Keratinocyte (primary cell): Measurements from ENCODE around the gene SLC16A7. TPM values are rescaled to one million over a fixed set of nuclear protein-coding genes. Genes with fewer than 3 reads are reported as not detected.

Experiments
- DNase-seq: peaks from one replicate; pipeline ENCODE4 v3.0.0-alpha.2; 2011; ENCODE audit warnings: low read depth, missing footprints, low spot score
- FAIRE-seq: peaks from 2 replicates; lab custom pipeline; 2011; peaks lifted over from hg19 to GRCh38; lab: Jason Lieb, UNC
- H2AFZ ChIP-seq: 2 replicates; pipeline ENCODE4 v1.6.0; 2012; ENCODE audit warnings: low read length, control low read depth, inconsistent platforms; ENCODE audit not compliant: control insufficient read depth
- H3K27ac ChIP-seq: 2 replicates; pipeline ENCODE4 v1.5.1; 2011; ENCODE audit warnings: low read length; ENCODE audit not compliant: control insufficient read depth, insufficient read depth
- H3K27me3 ChIP-seq: 3 replicates; pipeline ENCODE4 v1.6.0; 2011; ENCODE audit warnings: low read length; ENCODE audit not compliant: control insufficient read depth, insufficient read depth; ENCODE audit errors: extremely low read depth
- H3K36me3 ChIP-seq, 2 experiments: 2 replicates in 1 of 2; 3 replicates in 1 of 2; pipeline ENCODE4 v1.5.1; 2011; ENCODE audit warnings: low read length in 2 of 2, mild to moderate bottlenecking in 1 of 2; ENCODE audit not compliant: control insufficient read depth in 2 of 2, insufficient read depth in 2 of 2; ENCODE audit errors: extremely low read depth in 1 of 2
- H3K4me1 ChIP-seq: 3 replicates; pipeline ENCODE4 v1.5.1; 2011; ENCODE audit warnings: low read length; ENCODE audit not compliant: control insufficient read depth, insufficient read depth; ENCODE audit errors: extremely low read depth
- H3K4me2 ChIP-seq: 3 replicates; pipeline ENCODE4 v1.6.0; 2011; ENCODE audit warnings: low read depth, low read length; ENCODE audit not compliant: control insufficient read depth, insufficient read depth; ENCODE audit errors: extremely low read depth
- H3K4me3 ChIP-seq, 3 experiments: fragments of 200-600 bp in 1 of 3; sonication (generic) in 1 of 3; 2 replicates in 2 of 3; 3 replicates in 1 of 3; pipeline ENCODE4 v1.5.1; 2011 to 2016; ENCODE audit warnings: low read length in 3 of 3, mild to moderate bottlenecking in 3 of 3, control low read depth in 2 of 3, inconsistent platforms in 1 of 3, low read depth in 1 of 3, mixed read lengths in 1 of 3, mixed run types in 1 of 3, moderate library complexity in 1 of 3; ENCODE audit not compliant: control insufficient read depth in 2 of 3, insufficient read depth in 2 of 3; ENCODE audit errors: extremely low read depth in 1 of 3
- H3K79me2 ChIP-seq: 2 replicates; pipeline ENCODE4 v1.6.0; 2012; ENCODE audit warnings: low read length; ENCODE audit not compliant: control insufficient read depth, insufficient read depth
- H3K9ac ChIP-seq: 3 replicates; pipeline ENCODE4 v1.6.0; 2011; ENCODE audit warnings: low read length; ENCODE audit not compliant: control insufficient read depth, insufficient read depth; ENCODE audit errors: extremely low read depth
- H3K9me1 ChIP-seq: 3 replicates; pipeline ENCODE4 v1.6.0; 2011; ENCODE audit warnings: low read length; ENCODE audit not compliant: control insufficient read depth, insufficient read depth; ENCODE audit errors: extremely low read depth
- H3K9me3 ChIP-seq: 2 replicates; pipeline ENCODE4 v1.5.1; 2012; ENCODE audit warnings: low read depth, low read length; ENCODE audit not compliant: control insufficient read depth
- H4K20me1 ChIP-seq: 3 replicates; pipeline ENCODE4 v1.6.0; 2011; ENCODE audit warnings: low read length; ENCODE audit not compliant: control insufficient read depth, insufficient read depth; ENCODE audit errors: extremely low read depth
- CTCF ChIP-seq, 3 experiments: IDR thresholded peaks in 1 of 3; conservative IDR thresholded peaks in 1 of 3; optimal IDR thresholded peaks in 1 of 3; 2 replicates in 2 of 3; 3 replicates in 1 of 3; pipeline versions ENCODE3 to v1.5.1; 2011; ENCODE audit warnings: low read length in 3 of 3, mild to moderate bottlenecking in 3 of 3, moderate library complexity in 2 of 3, control low read depth in 1 of 3, inconsistent platforms in 1 of 3; ENCODE audit not compliant: insufficient read depth in 2 of 3; ENCODE audit errors: extremely low read depth in 1 of 3
- EZH2 ChIP-seq: IDR thresholded peaks from one replicate; pipeline ENCODE4 v1.6.1; 2012; ENCODE audit warnings: inconsistent platforms, mild to moderate bottlenecking, low read length, moderate library complexity
- dilution Hi-C: fragments of 300-500 bp; cut with MboI; formaldehyde crosslinking; loops from one replicate; pipeline ENCODE4 v1.7.0; 2020; ENCODE audit warnings: low sequenced_read_pairs; ENCODE audit not compliant: extremely low pct_ligation_motif_present
- polyA plus RNA-seq, 5 experiments: library from polyadenylated mRNA; depleted of rRNA in 3 of 5; stranded (reverse) in 3 of 5; stranded (forward) in 1 of 5; unstranded in 1 of 5; fragments of >200 nt; gene quantifications; 1 replicate in 1 of 5; 2 replicates in 3 of 5; 3 replicates in 1 of 5; pipeline versions ENCODE4 v1.2.1 to v1.2.3, GENCODE V29; 2011 to 2012; ENCODE audit warnings: missing spikeins in 2 of 5, low read depth in 1 of 5, low replicate concordance in 1 of 5

Gene SLC16A7
- polyA plus RNA-seq, 1 donor (not counting 4 experiments of a cell fraction or from before 2014, with no cell fraction given) = 0.87 TPM

GRCh38 chr12:59629890-59630289, 34.1 kb downstream of the SLC16A7 start:
- dilution Hi-C loops = no loop called here
- H4K20me1 ChIP-seq = no peaks in the 10 kb centered on the region
- no peak overlapping the region for H3K27ac ChIP-seq
- no peaks in the 10 kb centered on the region for H3K79me2 ChIP-seq
- no peaks in the 10 kb centered on the region for H3K36me3 ChIP-seq
- no peak overlapping the region for H3K4me2 ChIP-seq
- no peaks in the 10 kb centered on the region for H3K9me1 ChIP-seq
- DNase-seq (no peak), FAIRE-seq (no peak)
- H3K9me3 ChIP-seq = no peaks in the 10 kb centered on the region
- H3K4me1 ChIP-seq = no peaks in the 10 kb centered on the region
- TF ChIP-seq EZH2 = no peak
- TF ChIP-seq CTCF (optimal IDR thresholded peaks at IDR 0.05 in 1 of 3, IDR thresholded peaks at IDR 0.05 in 1 of 3, conservative IDR thresholded peaks at IDR 0.05 in 1 of 3; ENCODE audit: extremely low read depth in 1 of 3, insufficient read depth in 2 of 3, low read length in 3 of 3) = no peak
- H2AFZ ChIP-seq = no peak overlapping the region
- no peak overlapping the region for H3K9ac ChIP-seq
- no peaks in the 10 kb centered on the region for H3K27me3 ChIP-seq
- H3K4me3 ChIP-seq = no peak overlapping the region

- FAIRE-seq = no peak
- Histone ChIP-seq H3K4me2 (no peak overlapping the region), H3K36me3 (no peaks in the 10 kb centered on the region), H3K4me1 (no peaks in the 10 kb centered on the region), H3K27ac (no peak overlapping the region), H3K9me1 (no peaks in the 10 kb centered on the region), H4K20me1 (no peaks in the 10 kb centered on the region), H3K9ac (no peak overlapping the region), H2AFZ (no peak overlapping the region), H3K79me2 (no peaks in the 10 kb centered on the region), H3K4me3 (no peak overlapping the region), H3K9me3 (no peaks in the 10 kb centered on the region), H3K27me3 (no peaks in the 10 kb centered on the region)
- no peak for DNase-seq
- TF ChIP-seq EZH2 = no peak
- no peak for TF ChIP-seq CTCF (optimal IDR thresholded peaks at IDR 0.05 in 1 of 3, IDR thresholded peaks at IDR 0.05 in 1 of 3, conservative IDR thresholded peaks at IDR 0.05 in 1 of 3; ENCODE audit: extremely low read depth in 1 of 3, insufficient read depth in 2 of 3, low read length in 3 of 3)
- dilution Hi-C loops = no loop called here
Measured at GRCh38 chr12:59632408-59632807, 36.6 kb downstream of the SLC16A7 start.
